Mesodermal cell (in vitro differentiated cells): Measurements from ENCODE around the gene DIO3.
"Not testable (repeated sequence)": the region's sequence is repeated elsewhere in the genome, so short reads cannot be mapped to it uniquely, and the experiment has no call there.

Source experiments
- H3K27ac ChIP-seq: 2 replicates; pipeline ENCODE4 v1.7.0; 2013; ENCODE audit warnings: mild to moderate bottlenecking, low read depth, low read length, moderate library complexity; ENCODE audit not compliant: severe bottlenecking
- H3K36me3 ChIP-seq: 2 replicates; pipeline ENCODE4 v1.7.1; 2013; ENCODE audit warnings: mild to moderate bottlenecking, low read length, moderate library complexity; ENCODE audit not compliant: control insufficient read depth, insufficient read depth
- H3K4me1 ChIP-seq: one replicate; pipeline ENCODE4 v1.7.1; 2013; ENCODE audit warnings: mild to moderate bottlenecking, low read length; ENCODE audit not compliant: insufficient read depth, control insufficient read depth, poor library complexity, severe bottlenecking
- H3K4me3 ChIP-seq: 2 replicates; pipeline ENCODE4 v1.7.0; 2013; ENCODE audit warnings: low read length, control low read depth, mild to moderate bottlenecking; ENCODE audit not compliant: insufficient read depth, poor library complexity, severe bottlenecking; ENCODE audit errors: extremely low read depth
- H3K9me3 ChIP-seq: 2 replicates; pipeline ENCODE4 v1.7.1; 2013; ENCODE audit warnings: mild to moderate bottlenecking, low read length, moderate library complexity; ENCODE audit not compliant: control insufficient read depth
- WGBS, 2 experiments: methylation state at CpG; one replicate each; pipeline ENCODE4 v1.1.5; 2013; ENCODE audit warnings: missing lambda C conversion rate in 2 of 2; ENCODE audit not compliant: insufficient coverage in 2 of 2; 5-methylcytosine and 5-hydroxymethylcytosine counted together

DIO3 gene

DNA sequence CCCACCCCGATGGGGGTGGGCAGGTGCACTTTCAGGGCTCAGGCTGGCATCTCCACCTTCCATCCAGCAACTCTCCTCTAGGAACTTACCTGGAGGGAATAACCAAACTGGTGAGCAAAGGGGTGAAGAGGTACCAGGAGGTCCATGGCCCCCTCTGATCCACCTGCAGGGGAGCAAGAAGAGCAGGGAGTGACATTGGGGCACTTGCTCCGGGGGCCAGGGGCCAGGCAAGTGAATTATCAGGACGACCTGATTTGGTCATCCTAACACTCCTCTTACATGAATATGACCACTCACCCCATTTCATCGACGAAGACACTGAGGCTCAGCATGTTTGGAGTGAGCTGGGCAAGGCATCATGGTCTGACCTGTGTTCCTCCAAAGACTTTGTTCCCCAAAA, 6.0 kb downstream of the DIO3 start:
- 82 to 89% methylated on average over 4 of the region's 5 CpGs for WGBS, 2 experiments
- H3K36me3 ChIP-seq = no peaks in the 10 kb centered on the region
- peaks cover 2% of the 10 kb centered on the region for H3K4me1 ChIP-seq
- peaks cover 2% of the 10 kb centered on the region for H3K9me3 ChIP-seq
- no peak overlapping the region for H3K4me3 ChIP-seq
- H3K27ac ChIP-seq = no peak overlapping the region

DNA sequence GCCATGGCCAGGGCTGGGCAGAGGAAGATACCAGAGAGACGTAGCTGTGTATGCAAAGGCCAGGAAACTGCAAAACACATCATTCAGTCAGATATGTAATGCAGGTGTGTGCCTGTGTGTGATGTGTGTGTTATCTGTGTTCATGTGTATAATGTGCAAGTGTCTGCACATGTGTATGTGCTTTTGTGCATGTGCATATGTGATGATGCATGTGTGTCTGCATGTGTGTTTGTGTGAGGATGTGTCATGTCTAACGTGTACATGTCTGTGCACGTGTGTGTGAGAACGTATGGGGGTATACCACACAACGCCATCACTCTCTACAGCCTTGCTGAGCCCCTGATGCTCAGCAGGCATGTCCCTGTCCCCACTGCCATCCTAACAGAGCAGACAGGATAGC, 9.7 kb downstream of the DIO3 start:
- H3K36me3 ChIP-seq = no peaks in the 10 kb centered on the region
- 75 to 80% methylated on average over 1 of the region's 5 CpGs for WGBS, 2 experiments
- H3K4me1 ChIP-seq = no peaks in the 10 kb centered on the region
- no peak overlapping the region for H3K4me3 ChIP-seq
- no peak overlapping the region for H3K27ac ChIP-seq
- no peaks in the 10 kb centered on the region for H3K9me3 ChIP-seq

DNA sequence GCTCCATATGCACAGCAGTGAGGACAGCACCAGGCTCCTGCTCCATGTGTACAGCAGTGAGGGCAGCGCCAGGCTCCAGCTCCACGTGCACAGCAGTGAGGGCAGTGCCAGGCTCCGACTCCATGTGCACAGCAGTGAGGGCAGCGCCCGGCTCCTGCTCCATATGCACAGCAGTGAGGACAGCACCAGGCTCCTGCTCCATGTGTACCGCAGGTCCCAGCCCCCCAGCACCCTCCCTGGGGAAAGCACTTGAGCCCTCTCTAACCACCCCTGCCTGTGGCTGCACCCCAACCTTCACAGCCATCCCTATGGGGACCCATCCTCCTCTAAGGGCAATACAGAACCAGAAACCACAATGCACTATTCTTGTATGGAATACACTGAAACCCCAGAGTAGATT, 11.2 kb downstream of the DIO3 start:
- not testable (repeated sequence) for H3K36me3 ChIP-seq, H3K27ac ChIP-seq, H3K9me3 ChIP-seq, H3K4me1 ChIP-seq, H3K4me3 ChIP-seq
- WGBS, 2 experiments = 84 to 87% methylated on average over 5 to 6 of the region's 6 CpGs

DNA sequence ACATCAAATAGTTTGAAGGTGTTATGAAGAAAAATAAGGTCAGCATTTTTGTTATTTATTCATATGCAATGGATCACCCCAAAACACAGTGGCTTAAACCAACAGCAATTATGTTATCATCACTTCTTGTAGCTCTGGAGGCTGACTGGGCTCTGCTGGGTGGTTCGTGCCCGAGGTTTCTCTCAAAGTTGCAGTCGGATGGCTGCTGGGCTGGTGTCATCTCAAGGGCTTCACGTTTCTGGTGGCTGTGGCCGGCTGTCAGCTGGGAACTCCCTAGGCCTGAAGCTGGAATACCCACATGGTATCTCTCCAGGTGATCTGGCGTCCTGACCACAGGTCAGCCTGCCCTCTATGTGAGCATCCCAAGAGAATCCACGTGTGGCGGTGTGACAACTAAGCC, 12.0 kb downstream of the DIO3 start:
- no peak overlapping the region for H3K4me3 ChIP-seq
- no peaks in the 10 kb centered on the region for H3K9me3 ChIP-seq
- no peak overlapping the region for H3K27ac ChIP-seq
- H3K4me1 ChIP-seq = no peaks in the 10 kb centered on the region
- no peaks in the 10 kb centered on the region for H3K36me3 ChIP-seq
- 86% methylated on average over 5 to 6 of the region's 8 CpGs for WGBS, 2 experiments

DNA sequence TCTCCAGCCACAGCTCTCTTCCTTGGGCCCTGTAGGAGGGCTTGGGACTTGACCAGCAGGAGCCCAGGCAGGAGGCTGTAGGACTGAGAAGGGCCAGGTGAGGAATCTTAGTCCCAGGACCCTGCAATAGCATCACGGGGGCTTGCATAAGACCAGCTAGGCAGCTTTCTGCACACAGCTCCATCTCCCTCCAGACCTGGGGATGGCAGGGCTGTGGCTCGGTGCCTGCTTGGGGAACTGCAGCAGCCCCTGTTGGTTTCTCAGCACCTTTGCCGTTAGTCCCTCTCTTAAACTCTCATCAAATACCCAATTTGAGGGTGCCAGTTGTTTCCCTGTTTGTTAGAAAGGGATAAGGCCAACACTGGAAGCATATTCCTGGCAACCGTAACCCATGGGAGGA, 14.3 kb downstream of the DIO3 start:
- Histone ChIP-seq H3K4me3 (no peak overlapping the region), H3K27ac (no peak overlapping the region), H3K36me3 (no peaks in the 10 kb centered on the region), H3K9me3 (no peaks in the 10 kb centered on the region), H3K4me1 (no peaks in the 10 kb centered on the region)
- WGBS, 2 experiments = 49 to 61% methylated on average over 2 to 3 of the region's 4 CpGs

DNA sequence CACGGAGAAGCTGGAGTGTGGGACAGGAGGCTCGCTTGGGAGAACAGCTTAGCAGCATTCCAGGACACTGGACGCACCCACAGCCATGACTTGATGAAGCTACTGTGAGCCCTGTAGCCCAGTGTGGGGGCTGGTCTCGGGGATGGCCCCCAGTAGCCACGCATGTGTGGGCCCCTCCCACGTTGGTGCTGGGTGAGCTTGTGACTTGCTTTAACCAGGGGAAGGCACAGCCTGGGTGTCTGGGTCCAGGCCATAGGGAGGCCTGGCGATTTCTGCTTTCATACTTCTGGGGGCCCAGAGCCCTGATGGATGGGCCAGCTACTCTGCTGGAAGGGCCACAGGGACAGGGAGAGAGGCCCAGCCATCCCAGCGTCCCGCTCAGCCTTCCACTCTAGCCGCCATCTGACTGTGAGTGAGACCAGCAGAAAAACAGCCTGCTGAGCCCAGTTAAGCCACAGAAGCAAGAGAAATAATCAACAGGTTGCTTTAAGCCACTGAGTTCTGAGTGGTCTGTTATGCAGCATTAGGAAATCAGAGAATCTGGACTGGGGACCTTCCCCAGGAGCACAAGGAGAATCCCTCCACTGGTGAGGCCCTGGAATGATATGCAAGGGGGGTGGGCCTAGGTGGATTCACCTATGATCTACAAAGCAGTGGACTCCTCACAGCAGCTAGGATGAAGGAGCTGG, 16.1 kb downstream of the DIO3 start:
- no peaks in the 10 kb centered on the region for H3K36me3 ChIP-seq
- WGBS, 2 experiments = 90 to 98% methylated on average over 7 to 10 of the region's 10 CpGs
- no peak overlapping the region for H3K27ac ChIP-seq
- no peaks in the 10 kb centered on the region for H3K9me3 ChIP-seq
- no peaks in the 10 kb centered on the region for H3K4me1 ChIP-seq
- H3K4me3 ChIP-seq = no peak overlapping the region

DNA sequence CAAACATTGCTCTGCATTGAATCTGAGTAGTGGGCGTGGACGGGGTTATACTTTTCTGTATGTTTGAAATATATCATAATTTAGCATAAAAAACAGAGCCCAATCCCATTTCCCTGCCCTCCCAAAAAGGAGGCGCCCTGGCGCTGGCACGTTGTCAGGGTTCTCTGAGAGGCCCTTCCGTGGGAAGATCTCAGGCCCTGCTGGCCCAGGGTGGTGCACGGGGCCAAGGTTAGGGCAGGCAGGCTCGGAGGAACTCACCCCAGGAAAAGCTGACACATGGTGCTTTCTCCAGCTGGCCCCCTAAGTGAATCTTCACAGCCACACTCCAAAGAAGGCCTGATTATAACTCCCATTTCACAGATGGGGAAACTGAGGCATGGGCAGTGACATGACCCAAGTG, 17.2 kb downstream of the DIO3 start:
- no peak overlapping the region for H3K27ac ChIP-seq
- H3K4me3 ChIP-seq = no peak overlapping the region
- H3K9me3 ChIP-seq = no peaks in the 10 kb centered on the region
- H3K4me1 ChIP-seq = no peaks in the 10 kb centered on the region
- 91 to 92% methylated on average over 5 to 6 of the region's 8 CpGs for WGBS, 2 experiments
- H3K36me3 ChIP-seq = no peaks in the 10 kb centered on the region

DNA sequence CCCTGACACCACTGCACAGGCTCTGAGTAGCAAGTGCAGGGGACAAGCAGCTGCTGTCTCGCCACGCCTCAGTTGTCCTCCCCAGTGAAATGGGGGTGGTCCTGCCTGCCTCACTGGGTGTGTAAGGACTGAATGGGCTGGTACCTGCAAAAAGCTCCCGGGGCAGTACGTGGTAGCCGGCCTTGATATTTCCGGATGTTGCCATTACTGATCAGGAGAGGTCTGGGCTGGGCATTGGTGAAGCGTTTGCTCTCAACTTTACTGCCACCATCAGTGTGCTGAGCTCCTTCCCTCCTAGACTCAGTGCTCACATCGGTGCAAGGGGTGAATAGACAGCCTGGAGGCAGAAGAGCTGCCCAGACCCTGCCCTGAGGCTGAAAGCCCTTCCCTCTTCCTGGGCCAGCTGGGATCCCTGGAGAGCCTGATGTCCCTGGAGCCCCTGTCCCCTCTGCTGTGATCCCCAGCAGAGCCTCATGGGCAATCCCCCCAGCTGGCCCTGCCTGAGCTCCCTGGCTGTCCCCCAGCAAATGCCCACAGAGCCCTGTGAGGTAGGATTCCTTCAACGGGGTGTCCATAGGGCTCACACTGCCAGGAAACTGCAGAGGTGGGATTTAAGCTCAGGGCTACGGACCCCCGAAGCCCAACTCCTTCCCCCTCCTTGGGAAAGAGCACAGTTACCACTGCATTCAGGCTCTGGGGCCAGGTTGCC, 18.2 kb downstream of the DIO3 start:
- no peaks in the 10 kb centered on the region for H3K4me1 ChIP-seq
- no peaks in the 10 kb centered on the region for H3K36me3 ChIP-seq
- WGBS, 2 experiments = 81 to 98% methylated on average over 9 to 11 of the region's 11 CpGs
- no peak overlapping the region for H3K4me3 ChIP-seq
- H3K9me3 ChIP-seq = no peaks in the 10 kb centered on the region
- no peak overlapping the region for H3K27ac ChIP-seq

DNA sequence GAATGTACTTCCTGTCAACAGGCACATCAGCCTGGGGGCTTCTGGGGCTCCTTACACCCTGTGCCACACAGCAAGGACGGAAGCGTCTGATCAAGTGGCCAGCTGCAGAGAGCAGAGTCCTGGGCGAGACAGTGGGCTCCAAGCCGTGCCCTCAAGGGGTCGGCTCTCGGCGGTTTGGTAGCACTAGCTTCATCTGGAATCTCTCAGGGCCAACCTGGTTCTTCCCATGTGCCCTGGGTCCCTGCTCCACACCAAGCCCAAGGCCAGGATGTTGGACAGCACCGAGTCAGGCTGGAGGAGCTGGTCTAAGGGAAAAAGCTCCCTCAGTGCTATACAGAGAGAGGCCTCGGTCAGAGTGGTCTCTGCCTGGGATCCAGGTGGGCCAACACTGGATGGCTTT, 20.5 kb downstream of the DIO3 start:
- Histone ChIP-seq H3K4me1 (no peaks in the 10 kb centered on the region), H3K36me3 (no peaks in the 10 kb centered on the region), H3K4me3 (no peak overlapping the region), H3K9me3 (no peaks in the 10 kb centered on the region), H3K27ac (no peak overlapping the region)
- 86 to 87% methylated on average over 8 of the region's 9 CpGs for WGBS, 2 experiments

DNA sequence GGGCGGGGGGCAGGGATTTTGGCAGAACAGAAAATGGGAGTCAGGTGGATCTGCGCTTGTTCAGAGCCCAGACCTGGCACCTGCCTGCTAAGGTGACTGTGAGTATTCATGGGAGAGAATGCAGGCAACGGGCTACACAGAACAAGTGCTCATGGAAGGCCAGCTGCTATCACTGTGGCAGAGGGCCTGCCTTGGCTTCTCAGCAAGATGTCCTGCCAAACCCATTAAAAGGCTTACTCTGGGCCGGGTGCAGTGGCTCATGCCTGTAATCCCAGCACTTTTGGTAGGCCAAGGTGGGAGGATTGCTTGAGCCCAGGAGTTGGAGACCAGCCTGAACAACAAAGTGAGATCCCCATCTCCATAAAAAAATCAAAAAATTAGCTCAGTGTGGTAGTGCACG, 21.0 kb downstream of the DIO3 start:
- Histone ChIP-seq H3K36me3 (no peaks in the 10 kb centered on the region), H3K27ac (no peak overlapping the region), H3K4me3 (no peak overlapping the region), H3K9me3 (no peaks in the 10 kb centered on the region), H3K4me1 (no peaks in the 10 kb centered on the region)
- 89 to 90% methylated on average over 3 to 5 of the region's 5 CpGs for WGBS, 2 experiments

DNA sequence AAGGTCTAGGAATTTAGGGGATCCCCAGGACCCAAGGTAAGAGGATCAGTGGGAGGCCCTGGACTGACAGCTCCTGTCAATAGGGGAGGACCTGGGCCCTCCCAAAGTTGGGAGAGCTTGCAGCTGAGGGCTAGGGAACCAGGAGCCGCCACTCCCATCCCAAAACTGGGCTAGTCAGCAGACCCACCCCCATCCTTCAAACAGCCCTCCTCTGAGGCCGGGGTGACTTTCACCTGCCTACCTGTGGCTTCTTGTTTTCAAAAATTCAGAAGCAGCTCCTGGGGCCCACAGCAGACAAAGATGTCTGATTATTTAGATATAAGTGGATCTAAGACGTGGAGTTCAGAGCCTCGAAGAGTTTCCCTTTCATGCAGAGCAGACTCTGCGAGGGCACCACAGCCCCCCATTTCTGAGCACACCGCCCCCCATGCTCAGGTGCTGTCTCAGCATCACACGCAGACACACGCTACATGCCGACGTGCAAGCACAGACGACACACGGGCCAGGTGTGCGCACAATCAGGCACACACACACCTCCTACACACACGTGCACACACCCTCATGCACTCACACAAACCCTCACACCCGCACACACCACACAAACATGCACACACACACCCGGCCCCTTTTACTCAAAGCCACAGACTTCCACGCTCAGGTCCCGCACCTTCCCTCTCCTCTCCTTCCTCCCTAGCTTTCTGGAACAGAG, 21.9 kb downstream of the DIO3 start:
- WGBS, 2 experiments = 87 to 92% methylated on average over 10 to 16 of the region's 18 CpGs
- Histone ChIP-seq H3K4me1 (no peaks in the 10 kb centered on the region), H3K27ac (no peak overlapping the region), H3K4me3 (no peak overlapping the region), H3K9me3 (no peaks in the 10 kb centered on the region), H3K36me3 (no peaks in the 10 kb centered on the region)
